Measurements from ENCODE around the gene HES3. TPM values are rescaled to one million over a fixed set of nuclear protein-coding genes. Genes with fewer than 3 reads are reported as not detected.
A peak's percentile ranks its signal among the peaks of the same experiment; 100 is the strongest.

The HES3 gene
- total RNA-seq, 1 experiment from 2014 or later: not detected

DNA sequence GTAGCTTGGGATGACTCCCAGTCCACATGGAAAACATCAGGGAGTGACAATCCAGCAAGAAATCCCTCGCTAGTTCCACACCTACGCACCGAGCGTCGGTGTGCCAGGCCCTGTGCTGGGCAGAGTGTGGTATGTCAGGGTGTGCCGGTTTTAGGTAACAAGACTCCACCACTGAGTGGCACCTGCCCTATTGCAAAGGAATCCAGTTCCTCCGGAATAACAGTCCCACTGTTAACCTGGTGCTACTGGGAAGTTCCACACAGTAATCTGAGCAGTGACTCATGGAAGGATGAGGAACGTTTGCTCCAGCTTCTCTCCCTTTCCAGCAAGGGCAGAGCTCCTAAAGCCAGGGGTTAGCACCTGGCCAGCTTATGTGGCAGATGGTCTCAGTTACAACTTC lies 23.7 kb upstream of the HES3 start (continued):
- TF ChIP-seq, protein P1, sequence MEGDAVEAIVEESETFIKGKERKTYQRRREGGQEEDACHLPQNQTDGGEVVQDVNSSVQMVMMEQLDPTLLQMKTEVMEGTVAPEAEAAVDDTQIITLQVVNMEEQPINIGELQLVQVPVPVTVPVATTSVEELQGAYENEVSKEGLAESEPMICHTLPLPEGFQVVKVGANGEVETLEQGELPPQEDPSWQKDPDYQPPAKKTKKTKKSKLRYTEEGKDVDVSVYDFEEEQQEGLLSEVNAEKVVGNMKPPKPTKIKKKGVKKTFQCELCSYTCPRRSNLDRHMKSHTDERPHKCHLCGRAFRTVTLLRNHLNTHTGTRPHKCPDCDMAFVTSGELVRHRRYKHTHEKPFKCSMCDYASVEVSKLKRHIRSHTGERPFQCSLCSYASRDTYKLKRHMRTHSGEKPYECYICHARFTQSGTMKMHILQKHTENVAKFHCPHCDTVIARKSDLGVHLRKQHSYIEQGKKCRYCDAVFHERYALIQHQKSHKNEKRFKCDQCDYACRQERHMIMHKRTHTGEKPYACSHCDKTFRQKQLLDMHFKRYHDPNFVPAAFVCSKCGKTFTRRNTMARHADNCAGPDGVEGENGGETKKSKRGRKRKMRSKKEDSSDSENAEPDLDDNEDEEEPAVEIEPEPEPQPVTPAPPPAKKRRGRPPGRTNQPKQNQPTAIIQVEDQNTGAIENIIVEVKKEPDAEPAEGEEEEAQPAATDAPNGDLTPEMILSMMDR (IDR thresholded peaks at IDR 0.05 in 2 of 3, conservative IDR thresholded peaks at IDR 0.05 in 1 of 3; ENCODE audit: borderline replicate concordance in 1 of 3, insufficient read depth in 1 of 3, low read depth in 2 of 3, low read length in 2 of 3): no peak
- TF ChIP-seq FOSL1 (IDR thresholded peaks at IDR 0.05; ENCODE audit: low read depth) (peak; percentile 88), POLR2A (IDR thresholded peaks at IDR 0.05; ENCODE audit: borderline replicate concordance, extremely low read depth, insufficient read depth, insufficient read length) (no peak)

DNA sequence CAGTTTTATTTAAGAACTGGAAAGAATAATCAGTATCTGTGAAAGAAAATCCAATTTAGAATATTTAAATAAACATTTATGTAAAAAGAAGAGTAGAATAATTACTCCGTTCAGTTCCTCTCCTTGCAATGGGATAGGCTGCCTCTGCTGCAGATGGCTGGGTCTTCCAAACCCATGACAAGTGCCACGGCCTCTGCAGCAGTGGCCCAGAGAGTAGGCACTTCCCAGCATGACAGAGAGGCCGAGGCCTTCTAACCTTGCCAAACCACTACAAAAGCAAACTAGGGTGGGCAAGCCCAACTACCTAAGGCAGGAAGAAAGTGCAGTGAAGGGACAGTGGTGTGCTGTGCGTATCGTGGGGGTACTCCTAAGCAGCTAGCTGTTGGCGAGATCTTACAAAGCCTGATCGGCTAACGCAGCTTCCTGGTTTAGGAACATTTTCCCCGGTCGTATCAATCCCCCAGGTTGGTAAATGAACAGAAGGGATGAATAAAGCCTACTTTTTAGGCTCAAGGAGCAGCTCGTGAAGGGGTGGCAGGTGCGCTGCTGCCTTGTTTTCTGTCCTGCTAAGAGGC lies 22.7 kb upstream of the HES3 start:
- peaks cover 76 to 85% of the 10 kb centered on the region in 2 experiments for H3K4me1 ChIP-seq (ENCODE audit: control insufficient read depth in 1 of 2, insufficient read depth in 2 of 2, low read length in 2 of 2)
- peak overlapping the region; percentile 89 for H3K27ac ChIP-seq (ENCODE audit: low read depth, low read length)

More for the DNA sequence above, 22.7 kb upstream of the HES3 start:
- no peak overlapping the region for H2AFZ ChIP-seq (ENCODE audit: low read depth, low read length, poor library complexity, severe bottlenecking)
- H3K4me2 ChIP-seq (ENCODE audit: low read length): peak overlapping the region; percentile 80
- TF ChIP-seq POLR2AphosphoS5 (IDR thresholded peaks at IDR 0.05; ENCODE audit: low read depth, low read length): no peak
- TF ChIP-seq CBX3 (IDR thresholded peaks at IDR 0.05; ENCODE audit: low read depth): no peak
- TF ChIP-seq SP1 (IDR thresholded peaks at IDR 0.05; ENCODE audit: low read depth): no peak
- TF ChIP-seq EGR1 (IDR thresholded peaks at IDR 0.05; ENCODE audit: low read depth): no peak
- no peak for TF ChIP-seq YY1 (IDR thresholded peaks at IDR 0.05; ENCODE audit: extremely low read depth, insufficient replicate concordance, low read depth, low read length)
- TF ChIP-seq, protein P2, sequence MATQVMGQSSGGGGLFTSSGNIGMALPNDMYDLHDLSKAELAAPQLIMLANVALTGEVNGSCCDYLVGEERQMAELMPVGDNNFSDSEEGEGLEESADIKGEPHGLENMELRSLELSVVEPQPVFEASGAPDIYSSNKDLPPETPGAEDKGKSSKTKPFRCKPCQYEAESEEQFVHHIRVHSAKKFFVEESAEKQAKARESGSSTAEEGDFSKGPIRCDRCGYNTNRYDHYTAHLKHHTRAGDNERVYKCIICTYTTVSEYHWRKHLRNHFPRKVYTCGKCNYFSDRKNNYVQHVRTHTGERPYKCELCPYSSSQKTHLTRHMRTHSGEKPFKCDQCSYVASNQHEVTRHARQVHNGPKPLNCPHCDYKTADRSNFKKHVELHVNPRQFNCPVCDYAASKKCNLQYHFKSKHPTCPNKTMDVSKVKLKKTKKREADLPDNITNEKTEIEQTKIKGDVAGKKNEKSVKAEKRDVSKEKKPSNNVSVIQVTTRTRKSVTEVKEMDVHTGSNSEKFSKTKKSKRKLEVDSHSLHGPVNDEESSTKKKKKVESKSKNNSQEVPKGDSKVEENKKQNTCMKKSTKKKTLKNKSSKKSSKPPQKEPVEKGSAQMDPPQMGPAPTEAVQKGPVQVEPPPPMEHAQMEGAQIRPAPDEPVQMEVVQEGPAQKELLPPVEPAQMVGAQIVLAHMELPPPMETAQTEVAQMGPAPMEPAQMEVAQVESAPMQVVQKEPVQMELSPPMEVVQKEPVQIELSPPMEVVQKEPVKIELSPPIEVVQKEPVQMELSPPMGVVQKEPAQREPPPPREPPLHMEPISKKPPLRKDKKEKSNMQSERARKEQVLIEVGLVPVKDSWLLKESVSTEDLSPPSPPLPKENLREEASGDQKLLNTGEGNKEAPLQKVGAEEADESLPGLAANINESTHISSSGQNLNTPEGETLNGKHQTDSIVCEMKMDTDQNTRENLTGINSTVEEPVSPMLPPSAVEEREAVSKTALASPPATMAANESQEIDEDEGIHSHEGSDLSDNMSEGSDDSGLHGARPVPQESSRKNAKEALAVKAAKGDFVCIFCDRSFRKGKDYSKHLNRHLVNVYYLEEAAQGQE (IDR thresholded peaks at IDR 0.05; ENCODE audit: low read depth): no peak
- TF ChIP-seq EZH2 (IDR thresholded peaks at IDR 0.05): no peak
- no peak for TF ChIP-seq TCF7L2 (IDR thresholded peaks at IDR 0.05; ENCODE audit: borderline replicate concordance, extremely low read depth, insufficient read depth, insufficient read length)
- no peak for TF ChIP-seq CEBPB (IDR thresholded peaks at IDR 0.05; ENCODE audit: low read depth)
- TF ChIP-seq ZNF274 (IDR thresholded peaks at IDR 0.05; ENCODE audit: low read depth, low read length): no peak
- no peak for TF ChIP-seq SIN3A (IDR thresholded peaks at IDR 0.05; ENCODE audit: low read depth)
- TF ChIP-seq ZFX (IDR thresholded peaks at IDR 0.05): no peak
- no peak for TF ChIP-seq JUND (IDR thresholded peaks at IDR 0.05)
- TF ChIP-seq, protein P3, sequence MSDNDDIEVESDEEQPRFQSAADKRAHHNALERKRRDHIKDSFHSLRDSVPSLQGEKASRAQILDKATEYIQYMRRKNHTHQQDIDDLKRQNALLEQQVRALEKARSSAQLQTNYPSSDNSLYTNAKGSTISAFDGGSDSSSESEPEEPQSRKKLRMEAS (IDR thresholded peaks at IDR 0.05): no peak
- no peak for TF ChIP-seq SRF (IDR thresholded peaks at IDR 0.05; ENCODE audit: low read depth)
- TF ChIP-seq ELF1 (IDR thresholded peaks at IDR 0.05; ENCODE audit: borderline replicate concordance, low read depth): no peak
- TF ChIP-seq FOSL1 (IDR thresholded peaks at IDR 0.05; ENCODE audit: low read depth): no peak
- TF ChIP-seq, protein P4, sequence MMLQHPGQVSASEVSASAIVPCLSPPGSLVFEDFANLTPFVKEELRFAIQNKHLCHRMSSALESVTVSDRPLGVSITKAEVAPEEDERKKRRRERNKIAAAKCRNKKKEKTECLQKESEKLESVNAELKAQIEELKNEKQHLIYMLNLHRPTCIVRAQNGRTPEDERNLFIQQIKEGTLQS (IDR thresholded peaks at IDR 0.05): no peak
- H3K9ac ChIP-seq (ENCODE audit: low read length): peak overlapping the region; percentile 67
- H3K4me3 ChIP-seq (replicated peaks in 1 of 2; ENCODE audit: low read depth in 1 of 2, low read length in 2 of 2): no peak overlapping the region
- no peaks in the 10 kb centered on the region; the same call in 1 of the 2 replicates for H4K20me1 ChIP-seq (ENCODE audit: insufficient read depth)
- DNase-seq (ENCODE audit: low read depth, low spot score) (no peak), ATAC-seq (no peak)
- CTCF ChIA-PET: interaction anchor here (0.8 to 6.5 kb wide), 2 partner anchors 16 to 17 kb away, joined by 3 to 44 read pairs; partner anchors contain the start of gene RNF207
- no TSS peak for BruUV-seq (replicated peaks)
- H3K9me3 ChIP-seq (ENCODE audit: control insufficient read depth in 1 of 2, insufficient read depth in 1 of 2, low read depth in 1 of 2, low read length in 2 of 2): no peaks in the 10 kb centered on the region
- no peaks in the 10 kb centered on the region for H3K27me3 ChIP-seq (ENCODE audit: insufficient read depth, low read length)
- POLR2A ChIA-PET: interaction anchor here (1.2 to 1.6 kb wide), 5 partner anchors 10 to 17 kb away, joined by 3 to 11 read pairs (median 4); partner anchors contain the start of gene RNF207
- peaks cover 37% of the 10 kb centered on the region for H3K79me2 ChIP-seq (ENCODE audit: insufficient read depth, low read length)
- intact Hi-C loops (cut with micrococcal nuclease): no loop called here
- H3K36me3 ChIP-seq (ENCODE audit: control insufficient read depth in 1 of 2, insufficient read depth in 2 of 2, low read length in 2 of 2): peaks cover 4 to 34% of the 10 kb centered on the region in 2 experiments; a peak in 2 of 4 replicates
- RAD21 ChIA-PET (ENCODE audit: low non-redundant PET in 1 of 2, low total read pairs in 2 of 2, uncharacterized antibody in 2 of 2, unreplicated experiment in 2 of 2): no interaction called here
- H3K9me2 ChIP-seq (ENCODE audit: insufficient read depth): no peaks in the 10 kb centered on the region
